ENCODE results near the gene ORAI3.

DNA sequence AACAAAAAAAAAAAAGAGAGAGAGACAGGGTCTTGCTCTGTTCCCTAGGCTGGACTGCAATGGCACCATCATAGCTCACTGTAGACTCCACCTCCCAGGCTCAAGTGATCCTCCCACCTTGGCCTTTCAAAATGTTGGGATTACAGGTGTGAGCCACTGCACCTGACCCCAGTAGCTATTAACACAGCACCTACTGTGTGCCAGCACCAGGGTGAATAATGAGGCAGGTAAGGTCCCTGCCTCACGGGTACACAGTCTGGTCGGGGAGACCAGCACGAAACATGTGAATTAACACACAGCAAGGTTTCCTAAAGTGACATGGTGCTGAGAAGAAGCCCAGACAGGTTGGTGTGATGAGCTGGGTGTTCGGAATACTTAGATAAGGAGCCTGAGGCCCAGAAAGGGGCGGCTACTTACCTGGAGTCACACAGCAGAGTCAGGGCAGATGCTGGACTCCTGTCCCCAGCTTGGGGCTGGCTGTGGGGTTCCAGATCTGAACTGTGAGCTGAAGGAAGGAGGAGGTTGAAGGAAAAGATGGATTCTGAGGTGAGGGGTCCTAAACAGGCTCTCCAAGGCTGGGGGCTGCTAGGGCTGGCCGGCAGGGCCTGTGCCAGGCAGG, 36.0 kb upstream of the ORAI3 start:
- TF ChIP-seq CTCF (conservative IDR thresholded peaks at IDR 0.05 in 1 of 2, IDR thresholded peaks at IDR 0.05 in 1 of 2; ENCODE audit: low read depth in 1 of 2, low read length in 2 of 2) (no peak), EZH2 (IDR thresholded peaks at IDR 0.05; ENCODE audit: low read length, missing control alignments) (no peak)

Measured in fibroblast of lung (primary cell).